ENCODE results near the gene PEX14.

DNA sequence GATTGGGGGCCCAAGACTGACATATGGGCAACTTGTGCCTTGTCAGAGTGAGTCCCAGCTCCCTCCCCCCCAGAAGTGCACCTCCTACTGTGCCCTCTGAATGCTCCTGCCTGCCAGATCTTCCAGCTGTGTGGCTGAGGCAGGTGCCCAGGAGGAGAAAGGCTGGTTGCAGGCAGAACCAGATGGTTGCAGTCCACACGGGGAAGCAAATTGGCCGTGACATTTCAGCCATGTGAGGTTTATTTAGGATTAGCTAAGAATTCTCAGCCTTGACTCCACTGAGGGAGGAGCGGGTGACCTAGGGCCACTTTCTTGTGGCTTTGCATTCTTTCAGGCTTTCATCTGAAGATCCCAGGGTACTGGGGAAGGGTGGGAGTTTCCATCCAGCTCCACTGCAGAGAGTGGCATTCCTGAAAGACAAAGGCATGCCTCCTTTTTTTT lies 33.8 kb downstream of the PEX14 start:
- TF ChIP-seq, protein P1, sequence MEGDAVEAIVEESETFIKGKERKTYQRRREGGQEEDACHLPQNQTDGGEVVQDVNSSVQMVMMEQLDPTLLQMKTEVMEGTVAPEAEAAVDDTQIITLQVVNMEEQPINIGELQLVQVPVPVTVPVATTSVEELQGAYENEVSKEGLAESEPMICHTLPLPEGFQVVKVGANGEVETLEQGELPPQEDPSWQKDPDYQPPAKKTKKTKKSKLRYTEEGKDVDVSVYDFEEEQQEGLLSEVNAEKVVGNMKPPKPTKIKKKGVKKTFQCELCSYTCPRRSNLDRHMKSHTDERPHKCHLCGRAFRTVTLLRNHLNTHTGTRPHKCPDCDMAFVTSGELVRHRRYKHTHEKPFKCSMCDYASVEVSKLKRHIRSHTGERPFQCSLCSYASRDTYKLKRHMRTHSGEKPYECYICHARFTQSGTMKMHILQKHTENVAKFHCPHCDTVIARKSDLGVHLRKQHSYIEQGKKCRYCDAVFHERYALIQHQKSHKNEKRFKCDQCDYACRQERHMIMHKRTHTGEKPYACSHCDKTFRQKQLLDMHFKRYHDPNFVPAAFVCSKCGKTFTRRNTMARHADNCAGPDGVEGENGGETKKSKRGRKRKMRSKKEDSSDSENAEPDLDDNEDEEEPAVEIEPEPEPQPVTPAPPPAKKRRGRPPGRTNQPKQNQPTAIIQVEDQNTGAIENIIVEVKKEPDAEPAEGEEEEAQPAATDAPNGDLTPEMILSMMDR (IDR thresholded peaks at IDR 0.05; ENCODE audit: low read depth, low read length), result no peak
- no peak for TF ChIP-seq EZH2phosphoT487 (IDR thresholded peaks at IDR 0.05; ENCODE audit: low read depth)

All from OCI-LY3 (cell line).